Right kidney (tissue), 1 donor: Measurements from ENCODE around the gene IWS1.
"Not testable (repeated sequence)": the region's sequence is repeated elsewhere in the genome, so short reads cannot be mapped to it uniquely, and the experiment has no call there.

Experiments
- DNase-seq: peaks from one replicate; pipeline ENCODE4 v3.0.0-alpha.2; 2016

Gene IWS1

GRCh38 chr2:127561371-127561770 is 35.1 kb upstream of the IWS1 start:
- DNase-seq, result no peak

DNA sequence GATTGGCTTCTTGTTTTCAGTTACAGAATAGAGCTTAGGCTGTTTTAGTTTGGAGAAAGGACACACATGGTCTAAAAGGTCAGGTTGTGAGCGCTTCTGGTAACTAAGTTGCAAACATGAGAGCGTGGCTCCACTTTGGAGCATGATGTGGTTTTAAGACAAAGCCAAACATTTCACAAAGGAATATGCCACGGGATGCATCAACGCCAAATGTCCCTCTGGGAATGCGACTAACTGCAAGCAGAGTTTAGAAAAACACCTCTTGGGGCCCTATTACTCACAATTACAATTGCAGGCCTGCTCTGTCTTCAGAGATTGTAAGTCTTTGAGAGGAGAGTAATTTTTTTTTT is 34.6 kb upstream of the IWS1 start:
- DNase-seq, result no peak

GRCh38 chr2:127560201-127560930 is 34.1 kb upstream of the IWS1 start:
- no peak for DNase-seq

GRCh38 chr2:127559454-127559853 is 33.2 kb upstream of the IWS1 start:
- DNase-seq, result no peak

- DNase-seq, result no peak
These were observed 32.6 kb upstream of the IWS1 start for GRCh38 chr2:127558911-127559310.

GRCh38 chr2:127552846-127553245 is 26.6 kb upstream of the IWS1 start:
- DNase-seq, result no peak

GRCh38 chr2:127552336-127552735 is 26.0 kb upstream of the IWS1 start:
- DNase-seq, result no peak

GRCh38 chr2:127551221-127551930 is 25.1 kb upstream of the IWS1 start:
- DNase-seq, result no peak

DNA sequence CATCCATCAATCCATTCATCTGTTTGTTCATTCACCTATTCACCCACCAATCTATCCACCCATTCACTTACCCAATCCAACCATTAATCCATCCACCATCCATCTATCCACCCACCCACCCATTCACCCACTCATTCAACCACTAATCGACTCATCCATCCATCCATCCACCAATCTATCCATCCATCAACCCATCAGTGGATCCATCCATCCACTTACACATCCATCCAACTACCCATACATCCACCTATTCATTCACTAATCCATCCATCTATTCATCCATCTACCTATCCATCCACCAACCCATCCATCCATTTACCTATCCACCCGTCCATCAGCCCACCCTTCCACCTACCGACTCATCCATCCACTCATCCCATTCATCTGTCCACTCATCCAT is 20.5 kb upstream of the IWS1 start:
- DNase-seq, result no peak

GRCh38 chr2:127545796-127546195 is 19.5 kb upstream of the IWS1 start:
- DNase-seq, result no peak

- DNase-seq, result no peak
These were observed 18.9 kb upstream of the IWS1 start for GRCh38 chr2:127545189-127545588.

DNA sequence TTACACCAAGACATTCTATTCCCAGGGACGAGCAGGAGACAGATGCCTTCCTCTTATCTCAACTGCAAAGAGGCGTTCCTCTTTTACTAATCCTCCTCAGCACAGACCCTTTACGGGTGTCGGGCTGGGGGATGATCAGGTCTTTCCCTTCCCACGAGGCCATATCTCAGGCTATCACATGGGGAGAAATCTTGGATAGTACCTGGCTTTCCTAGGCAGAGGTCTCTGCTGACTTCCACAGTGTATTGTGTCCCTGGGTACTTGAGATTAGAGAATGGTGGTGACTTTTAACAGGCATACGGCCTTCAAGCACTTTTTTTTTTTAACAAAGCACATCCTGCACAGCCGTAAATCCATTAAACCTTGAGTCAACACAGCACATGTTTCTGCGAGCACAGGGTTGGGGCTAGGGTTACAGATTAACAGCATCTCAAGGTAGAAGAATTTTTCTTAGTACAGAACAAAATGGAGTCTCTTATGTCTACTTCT is 16.8 kb upstream of the IWS1 start:
- peak; percentile 26 for DNase-seq

DNA sequence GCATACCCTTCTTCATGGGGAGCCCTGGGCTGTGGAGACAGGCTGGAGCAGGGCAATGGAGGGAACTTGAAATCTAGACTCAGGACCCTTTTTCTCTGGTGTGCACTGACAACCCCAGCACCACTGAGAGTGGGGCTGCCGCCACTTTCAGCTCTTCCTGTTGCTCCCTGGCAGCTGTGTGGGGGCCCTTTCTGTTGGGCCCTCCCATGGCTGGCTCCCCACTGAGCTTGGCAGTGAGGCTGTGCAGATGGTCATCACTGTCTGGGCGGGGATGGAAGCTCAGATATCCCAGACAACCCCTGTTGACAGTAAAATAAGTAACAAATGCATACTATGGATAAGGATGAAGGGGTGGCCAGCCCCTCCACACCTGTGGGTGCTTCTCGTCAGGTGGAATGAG is 15.9 kb upstream of the IWS1 start:
- no peak for DNase-seq

DNA sequence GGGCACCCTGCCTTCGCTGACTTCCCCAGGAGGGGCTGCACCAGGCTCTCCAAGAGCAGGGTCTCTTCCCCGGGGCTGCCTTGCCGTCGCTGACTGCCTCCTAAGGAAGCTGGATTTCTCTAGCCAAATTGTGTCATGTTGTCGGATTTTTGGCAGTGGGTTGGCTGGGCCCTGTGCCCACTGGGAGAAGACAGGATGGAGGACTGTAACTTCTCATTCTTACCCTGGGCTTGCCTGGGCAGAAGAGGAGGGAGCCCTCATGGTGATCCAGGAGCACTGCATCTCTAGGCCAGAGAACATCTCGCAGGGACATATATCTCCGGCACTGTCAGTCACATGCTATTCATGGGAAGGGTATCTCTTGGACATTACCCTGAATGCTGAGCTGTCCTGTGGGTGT is 15.5 kb upstream of the IWS1 start:
- DNase-seq, result no peak

GRCh38 chr2:127537644-127538043 is 11.4 kb upstream of the IWS1 start:
- no peak for DNase-seq

- no peak for DNase-seq
These were observed 10.6 kb upstream of the IWS1 start for GRCh38 chr2:127536707-127537541.

- DNase-seq, result no peak
These were observed 9.6 kb upstream of the IWS1 start for GRCh38 chr2:127535918-127536317.

DNA sequence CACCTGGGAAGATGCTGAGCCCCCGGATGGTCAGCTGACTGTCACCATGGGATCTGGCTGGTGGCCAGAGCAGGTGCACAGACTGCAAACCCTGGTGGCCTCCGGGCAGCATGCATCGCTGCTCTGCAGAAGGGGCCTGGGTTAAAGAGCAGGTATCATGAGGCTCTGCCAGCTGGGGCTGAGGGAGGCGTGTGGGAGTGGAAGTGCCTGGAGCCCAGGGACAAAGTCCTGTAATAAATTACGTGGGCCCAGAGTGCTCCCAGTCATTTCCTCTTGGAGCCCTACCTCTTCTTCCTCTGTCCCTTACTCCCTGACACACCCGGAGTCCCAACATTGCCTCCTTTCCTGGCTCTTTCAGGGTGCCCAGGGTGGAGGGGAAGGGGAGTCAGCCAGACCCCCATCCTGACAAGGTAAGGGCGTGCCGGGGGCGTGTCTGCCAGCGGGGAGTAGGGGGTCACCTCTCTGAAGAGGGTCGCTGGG is 9.2 kb upstream of the IWS1 start, which contains the start of gene MYO7B:
MYO7B (plus strand) TSS at position 262 of the 480 bp plus-strand sequence. CDS start 24,040 bp downstream, outside the sequence.
- peak; percentile 51 for DNase-seq

DNA sequence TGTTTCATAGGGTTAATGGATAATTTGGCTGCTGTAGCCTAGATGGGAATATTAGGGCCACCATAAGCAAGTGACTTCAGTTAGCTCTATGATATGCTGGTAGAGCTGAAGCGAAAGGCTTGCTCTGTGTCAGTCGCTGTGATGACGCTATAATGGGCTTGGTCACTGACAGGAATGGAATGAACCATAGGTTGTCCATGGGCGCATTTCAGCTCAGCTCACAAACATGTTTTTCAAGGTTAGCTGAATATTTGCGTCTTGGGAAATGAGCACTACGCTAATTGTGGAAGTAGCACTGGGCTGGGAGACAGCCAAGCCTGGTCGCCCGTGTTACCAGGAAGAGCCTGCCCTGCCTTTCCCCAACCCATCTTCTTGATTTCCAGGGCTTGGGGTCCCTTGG is 6.0 kb upstream of the IWS1 start:
- DNase-seq, result no peak

- DNase-seq, result no peak
These were observed 4.9 kb upstream of the IWS1 start for GRCh38 chr2:127531221-127531648.

GRCh38 chr2:127530245-127531140 is 4.2 kb upstream of the IWS1 start:
- DNase-seq, result no peak

DNA sequence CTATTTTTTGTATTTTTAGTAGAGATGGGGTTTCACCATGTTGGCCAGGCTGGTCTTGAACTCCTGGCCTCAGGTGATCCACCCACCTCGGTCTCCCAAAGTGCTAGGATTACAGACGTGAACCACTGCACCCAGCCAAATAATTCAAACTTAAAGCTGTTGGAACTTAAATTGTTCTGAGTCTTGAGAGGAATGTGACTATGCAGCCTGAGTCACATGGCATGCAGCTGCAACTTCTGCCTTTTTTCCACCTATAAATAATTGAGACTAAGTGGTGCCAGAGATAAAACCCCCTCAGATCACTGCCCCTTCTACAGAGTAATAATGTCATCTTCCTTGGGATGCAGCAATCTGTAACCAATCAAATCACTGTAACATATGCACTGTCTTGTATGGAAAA is 3.1 kb upstream of the IWS1 start:
- DNase-seq, result not testable (repeated sequence)
